Panc1 (cell line): ENCODE data around the gene ZNF362.
A peak's percentile ranks its signal among the peaks of the same experiment; 100 is the strongest.

Source experiments
- POLR2AphosphoS5 ChIP-seq: IDR thresholded peaks from 2 replicates; pipeline ENCODE4 v1.6.1; 2012; ENCODE audit warnings: mild to moderate bottlenecking, low read depth, low read length, moderate library complexity
- SIN3A ChIP-seq: IDR thresholded peaks from 2 replicates; pipeline ENCODE4 v1.6.1; 2012; ENCODE audit warnings: low read depth, mild to moderate bottlenecking, low read length, moderate library complexity, borderline replicate concordance; ENCODE audit not compliant: insufficient read depth
- TCF7L2 ChIP-seq: IDR thresholded peaks from 2 replicates; pipeline ENCODE4 v1.6.1; 2011; ENCODE audit warnings: mild to moderate bottlenecking, low read depth, low read length, inconsistent platforms
- TF ChIP-seq, protein P1 (sequence below): fragments of 450-650 bp; IDR thresholded peaks from 2 replicates; pipeline ENCODE4 v1.5.1; 2017; ENCODE audit warnings: mild to moderate bottlenecking
- TF ChIP-seq, protein P2 (sequence below), 2 experiments: IDR thresholded peaks; 2 replicates each; pipeline ENCODE4 v1.6.1; 2011 to 2012; ENCODE audit warnings: low read depth in 2 of 2, control low read depth in 1 of 2, low read length in 1 of 2, mild to moderate bottlenecking in 1 of 2, moderate library complexity in 1 of 2; ENCODE audit not compliant: insufficient read depth in 1 of 2

DNA sequence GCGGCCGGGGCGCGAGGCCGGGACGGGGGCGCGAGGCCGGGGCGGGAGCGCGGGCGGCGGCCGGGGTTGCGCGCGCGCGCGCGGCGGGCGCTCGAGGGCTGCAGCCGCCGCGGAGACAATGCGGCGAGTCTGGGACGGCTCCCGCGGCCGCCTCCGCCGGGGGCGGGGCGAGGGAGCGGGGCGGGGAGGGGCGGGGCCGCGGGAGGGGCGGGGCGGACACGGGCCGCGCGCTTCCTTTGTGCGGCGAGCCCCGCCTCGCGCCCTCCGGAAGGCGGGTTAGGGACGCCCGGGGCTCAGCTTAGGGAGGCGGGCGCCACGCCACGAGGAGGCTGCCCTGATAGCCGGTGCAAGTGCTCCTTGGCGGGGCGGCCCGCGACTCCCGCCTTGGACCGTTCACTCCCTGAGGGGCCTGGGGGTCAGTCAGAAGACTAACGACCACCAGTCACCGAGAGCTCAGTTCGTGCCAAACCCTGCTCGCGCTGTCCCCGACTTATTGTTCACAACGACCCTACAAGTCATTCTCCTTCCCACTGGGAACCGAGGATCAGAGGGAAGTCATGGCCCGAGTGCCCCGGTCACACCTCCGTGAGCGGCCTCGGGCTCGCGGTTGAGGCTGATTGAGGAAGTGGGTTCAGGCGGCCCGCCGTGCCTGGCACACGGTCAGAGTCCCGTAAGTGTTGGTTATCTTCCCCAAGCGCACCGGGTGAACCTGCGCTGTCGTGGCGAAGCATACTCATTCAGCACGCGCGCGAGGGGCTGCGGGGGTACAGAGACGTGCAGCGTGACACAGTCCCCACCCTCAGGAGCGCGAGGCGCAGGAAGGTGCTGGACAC is 93.7 kb downstream of the ZNF362 start:
- TF ChIP-seq POLR2AphosphoS5 (peak; percentile 76), TCF7L2 (no peak), SIN3A (no peak)
- TF ChIP-seq, protein P1, sequence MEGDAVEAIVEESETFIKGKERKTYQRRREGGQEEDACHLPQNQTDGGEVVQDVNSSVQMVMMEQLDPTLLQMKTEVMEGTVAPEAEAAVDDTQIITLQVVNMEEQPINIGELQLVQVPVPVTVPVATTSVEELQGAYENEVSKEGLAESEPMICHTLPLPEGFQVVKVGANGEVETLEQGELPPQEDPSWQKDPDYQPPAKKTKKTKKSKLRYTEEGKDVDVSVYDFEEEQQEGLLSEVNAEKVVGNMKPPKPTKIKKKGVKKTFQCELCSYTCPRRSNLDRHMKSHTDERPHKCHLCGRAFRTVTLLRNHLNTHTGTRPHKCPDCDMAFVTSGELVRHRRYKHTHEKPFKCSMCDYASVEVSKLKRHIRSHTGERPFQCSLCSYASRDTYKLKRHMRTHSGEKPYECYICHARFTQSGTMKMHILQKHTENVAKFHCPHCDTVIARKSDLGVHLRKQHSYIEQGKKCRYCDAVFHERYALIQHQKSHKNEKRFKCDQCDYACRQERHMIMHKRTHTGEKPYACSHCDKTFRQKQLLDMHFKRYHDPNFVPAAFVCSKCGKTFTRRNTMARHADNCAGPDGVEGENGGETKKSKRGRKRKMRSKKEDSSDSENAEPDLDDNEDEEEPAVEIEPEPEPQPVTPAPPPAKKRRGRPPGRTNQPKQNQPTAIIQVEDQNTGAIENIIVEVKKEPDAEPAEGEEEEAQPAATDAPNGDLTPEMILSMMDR: no peak
- TF ChIP-seq, protein P2, sequence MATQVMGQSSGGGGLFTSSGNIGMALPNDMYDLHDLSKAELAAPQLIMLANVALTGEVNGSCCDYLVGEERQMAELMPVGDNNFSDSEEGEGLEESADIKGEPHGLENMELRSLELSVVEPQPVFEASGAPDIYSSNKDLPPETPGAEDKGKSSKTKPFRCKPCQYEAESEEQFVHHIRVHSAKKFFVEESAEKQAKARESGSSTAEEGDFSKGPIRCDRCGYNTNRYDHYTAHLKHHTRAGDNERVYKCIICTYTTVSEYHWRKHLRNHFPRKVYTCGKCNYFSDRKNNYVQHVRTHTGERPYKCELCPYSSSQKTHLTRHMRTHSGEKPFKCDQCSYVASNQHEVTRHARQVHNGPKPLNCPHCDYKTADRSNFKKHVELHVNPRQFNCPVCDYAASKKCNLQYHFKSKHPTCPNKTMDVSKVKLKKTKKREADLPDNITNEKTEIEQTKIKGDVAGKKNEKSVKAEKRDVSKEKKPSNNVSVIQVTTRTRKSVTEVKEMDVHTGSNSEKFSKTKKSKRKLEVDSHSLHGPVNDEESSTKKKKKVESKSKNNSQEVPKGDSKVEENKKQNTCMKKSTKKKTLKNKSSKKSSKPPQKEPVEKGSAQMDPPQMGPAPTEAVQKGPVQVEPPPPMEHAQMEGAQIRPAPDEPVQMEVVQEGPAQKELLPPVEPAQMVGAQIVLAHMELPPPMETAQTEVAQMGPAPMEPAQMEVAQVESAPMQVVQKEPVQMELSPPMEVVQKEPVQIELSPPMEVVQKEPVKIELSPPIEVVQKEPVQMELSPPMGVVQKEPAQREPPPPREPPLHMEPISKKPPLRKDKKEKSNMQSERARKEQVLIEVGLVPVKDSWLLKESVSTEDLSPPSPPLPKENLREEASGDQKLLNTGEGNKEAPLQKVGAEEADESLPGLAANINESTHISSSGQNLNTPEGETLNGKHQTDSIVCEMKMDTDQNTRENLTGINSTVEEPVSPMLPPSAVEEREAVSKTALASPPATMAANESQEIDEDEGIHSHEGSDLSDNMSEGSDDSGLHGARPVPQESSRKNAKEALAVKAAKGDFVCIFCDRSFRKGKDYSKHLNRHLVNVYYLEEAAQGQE (IDR thresholded peaks at IDR 0.05; ENCODE audit: insufficient read depth in 1 of 2, low read depth in 2 of 2, low read length in 1 of 2): no peak
